Osteocyte (in vitro differentiated cells): ENCODE measurements around the gene SIGLEC10. TPM values are rescaled to one million over a fixed set of nuclear protein-coding genes. Genes with fewer than 3 reads are reported as not detected.

ENCODE experiments used
- DNase-seq: peaks from one replicate; pipeline ENCODE4 v3.0.0; 2021; ENCODE audit warnings: mixed read lengths; ENCODE audit not compliant: unreplicated experiment; ENCODE audit errors: extremely low spot score
- H3K27ac Mint-ChIP-seq: one replicate; pipeline ENCODE4 v1.8.0; 2021; ENCODE audit warnings: mild to moderate bottlenecking, mixed read lengths; ENCODE audit not compliant: unreplicated experiment
- H3K27me3 Mint-ChIP-seq: one replicate; pipeline ENCODE4 v1.8.0; 2021; ENCODE audit warnings: mixed read lengths; ENCODE audit not compliant: unreplicated experiment
- H3K36me3 Mint-ChIP-seq: one replicate; pipeline ENCODE4 v1.8.0; 2021; ENCODE audit warnings: mixed read lengths; ENCODE audit not compliant: unreplicated experiment
- H3K4me1 Mint-ChIP-seq: one replicate; pipeline ENCODE4 v1.8.0; 2021; ENCODE audit warnings: mixed read lengths; ENCODE audit not compliant: unreplicated experiment
- H3K4me3 Mint-ChIP-seq: one replicate; pipeline ENCODE4 v1.8.0; 2021; ENCODE audit warnings: mild to moderate bottlenecking, moderate library complexity, mixed read lengths; ENCODE audit not compliant: unreplicated experiment
- H3K9me3 Mint-ChIP-seq: one replicate; pipeline ENCODE4 v1.8.0; 2021; ENCODE audit warnings: mixed read lengths; ENCODE audit not compliant: unreplicated experiment
- CTCF ChIP-seq: fragments of 200-600 bp; sonication (generic); IDR thresholded peaks from 2 replicates; pipeline ENCODE4 v1.5.0; 2021; ENCODE audit warnings: antibody characterized with exemption, mild to moderate bottlenecking, moderate library complexity
- total RNA-seq: library from RNA; stranded (reverse); gene quantifications from 2 replicates; pipeline ENCODE4 v1.2.1, GENCODE V29; 2021

SIGLEC10 gene
- total RNA-seq, 1 donor from 2014 or later: not detected

- H3K36me3 Mint-ChIP-seq: no peaks in the 10 kb centered on the region
- H3K4me1 Mint-ChIP-seq: no peaks in the 10 kb centered on the region
- no peak for TF ChIP-seq CTCF
- no peak overlapping the region for H3K4me3 Mint-ChIP-seq
- DNase-seq: no peak
- H3K9me3 Mint-ChIP-seq: peaks cover 9% of the 10 kb centered on the region
- no peak overlapping the region for H3K27ac Mint-ChIP-seq
- H3K27me3 Mint-ChIP-seq: no peaks in the 10 kb centered on the region
Observed at GRCh38 chr19:51461723-51462161, 44.3 kb upstream of the SIGLEC10 start.

GRCh38 chr19:51460164-51460992 lies 42.9 kb upstream of the SIGLEC10 start:
- no peak for TF ChIP-seq CTCF
- peaks cover 12% of the 10 kb centered on the region for H3K9me3 Mint-ChIP-seq
- no peak overlapping the region for H3K27ac Mint-ChIP-seq
- no peaks in the 10 kb centered on the region for H3K27me3 Mint-ChIP-seq
- no peak overlapping the region for H3K4me3 Mint-ChIP-seq
- no peaks in the 10 kb centered on the region for H3K4me1 Mint-ChIP-seq
- H3K36me3 Mint-ChIP-seq: no peaks in the 10 kb centered on the region
- DNase-seq: peak; percentile 74

DNA sequence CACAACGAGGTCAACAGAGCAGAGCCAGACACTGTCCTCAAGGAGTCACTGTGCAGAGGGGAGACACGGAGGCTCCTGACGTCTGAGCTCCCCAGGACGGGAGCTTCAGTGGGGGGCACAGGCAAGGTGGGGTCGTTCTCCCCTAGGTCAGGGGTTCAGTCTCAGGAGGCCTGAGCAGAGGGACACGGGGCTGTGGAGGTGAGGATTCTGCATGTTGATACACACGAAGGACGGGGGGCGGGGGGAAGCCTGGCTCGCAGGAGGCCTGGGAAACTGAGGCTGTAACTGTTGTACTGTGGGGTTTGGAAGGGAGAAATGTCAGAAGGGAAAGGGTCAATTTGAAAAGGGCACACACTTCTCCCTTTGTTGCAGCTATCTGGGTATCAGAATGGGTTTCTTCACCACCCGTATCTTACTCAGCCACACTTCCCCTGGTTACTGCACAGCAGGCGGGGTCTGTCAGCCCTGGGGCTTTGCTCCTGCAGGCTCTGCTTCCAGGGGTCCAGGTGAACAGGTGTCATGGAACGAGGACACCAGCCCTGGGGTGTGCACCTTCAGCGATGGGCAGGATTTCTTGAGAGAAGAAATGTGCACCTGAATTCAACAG lies 41.6 kb upstream of the SIGLEC10 start:
- TF ChIP-seq CTCF: no peak
- Mint-ChIP-seq H3K36me3 (no peaks in the 10 kb centered on the region), H3K4me1 (no peaks in the 10 kb centered on the region)

GRCh38 chr19:51458051-51458645 lies 40.7 kb upstream of the SIGLEC10 start, which contains the start of gene SIGLEC8:
Gene SIGLEC8 (minus strand): TSS chr19:51458454. CDS start chr19:51458387, 67 bp downstream.
- Mint-ChIP-seq H3K36me3 (no peaks in the 10 kb centered on the region), H3K27ac (no peak within 1 kb of the TSS), H3K4me1 (no peaks in the 10 kb centered on the region), H3K4me3 (no peak within 1 kb of the TSS), H3K9me3 (peaks cover 11% of the 10 kb centered on the region), H3K27me3 (no peaks in the 10 kb centered on the region)
- DNase-seq: peak; percentile 81
- no peak for TF ChIP-seq CTCF

More for the DNA sequence above, 41.6 kb upstream of the SIGLEC10 start:
- Mint-ChIP-seq H3K4me3 (no peak overlapping the region), H3K27ac (no peak overlapping the region), H3K27me3 (no peaks in the 10 kb centered on the region), H3K9me3 (peaks cover 8% of the 10 kb centered on the region)
- DNase-seq: peak; percentile 75
